Esophagus muscularis mucosa (tissue), 4 donors: ENCODE measurements around the gene CSPG4. TPM values are rescaled to one million over a fixed set of nuclear protein-coding genes. Genes with fewer than 3 reads are reported as not detected.
"Not testable (repeated sequence)": the region's sequence is repeated elsewhere in the genome, so short reads cannot be mapped to it uniquely, and the experiment has no call there.

Experiments used
- DNase-seq: peaks from one replicate; pipeline ENCODE4 v3.0.0-alpha.2; 2017; ENCODE audit errors: extremely low spot score
- H3K27ac ChIP-seq, 4 donors: fragments of 200-600 bp; sonication (generic); replicated peaks in 1 of 4; 1 replicate in 3 of 4; 2 replicates in 1 of 4; pipeline ENCODE4 v1.5.1; 2016 to 2019; ENCODE audit warnings: mild to moderate bottlenecking in 1 of 4
- H3K27me3 ChIP-seq, 4 donors: fragments of 200-600 bp; sonication (generic); one replicate each; pipeline versions ENCODE4 v1.5.1 to v1.6.0; 2016 to 2019
- H3K36me3 ChIP-seq, 4 donors: fragments of 200-600 bp; sonication (generic); one replicate each; pipeline ENCODE4 v1.5.1; 2016 to 2019
- H3K4me1 ChIP-seq, 4 donors: fragments of 200-600 bp; sonication (generic); one replicate each; pipeline ENCODE4 v1.5.1; 2016 to 2019
- H3K4me3 ChIP-seq, 4 donors: fragments of 200-600 bp; sonication (generic); 1 replicate in 2 of 4; 2 replicates in 2 of 4; pipeline ENCODE4 v1.5.1; 2016 to 2019; ENCODE audit warnings: mild to moderate bottlenecking in 4 of 4, moderate library complexity in 1 of 4
- H3K9me3 ChIP-seq, 4 donors: fragments of 200-600 bp; sonication (generic); 1 replicate in 3 of 4; 2 replicates in 1 of 4; pipeline ENCODE4 v1.5.1; 2016 to 2019
- CTCF ChIP-seq, 3 experiments: fragments of 200-600 bp in 2 of 3; fragments of 450-650 bp in 1 of 3; sonication (generic) in 2 of 3; IDR thresholded peaks; one replicate each; pipeline ENCODE4 v1.5.1; 2017 to 2019; ENCODE audit warnings: antibody characterized with exemption in 3 of 3, mild to moderate bottlenecking in 2 of 3, moderate library complexity in 1 of 3
- EP300 ChIP-seq: sonication (generic); formaldehyde crosslinking; IDR thresholded peaks from one replicate; pipeline ENCODE4 v1.6.1; 2017; ENCODE audit warnings: antibody characterized with exemption
- POLR2A ChIP-seq: fragments of 450-650 bp; IDR thresholded peaks from one replicate; pipeline ENCODE4 v1.6.1; 2017; ENCODE audit warnings: antibody characterized with exemption, moderate library complexity, mild to moderate bottlenecking, low read depth
- POLR2AphosphoS5 ChIP-seq, 2 donors: sonication (generic); formaldehyde crosslinking; IDR thresholded peaks; one replicate each; pipeline ENCODE4 v1.6.1; 2017; ENCODE audit warnings: antibody characterized with exemption in 2 of 2
- WGBS: methylation state at CpG from one replicate; pipeline ENCODE4 v1.1.5; 2018; 5-methylcytosine and 5-hydroxymethylcytosine counted together
- intact Hi-C: fragments of 100-400 bp; cut with DNase I; formaldehyde crosslinking; loops from one replicate; pipeline ENCODE4 v1.15.1; 2023
- total RNA-seq, 4 donors: library from RNA; depleted of rRNA; stranded (reverse); fragments of >200 nt; gene quantifications; one replicate each; pipeline versions ENCODE4 v1.1.0 to v1.2.1, GENCODE V29; 2016

CSPG4 gene, protein sequence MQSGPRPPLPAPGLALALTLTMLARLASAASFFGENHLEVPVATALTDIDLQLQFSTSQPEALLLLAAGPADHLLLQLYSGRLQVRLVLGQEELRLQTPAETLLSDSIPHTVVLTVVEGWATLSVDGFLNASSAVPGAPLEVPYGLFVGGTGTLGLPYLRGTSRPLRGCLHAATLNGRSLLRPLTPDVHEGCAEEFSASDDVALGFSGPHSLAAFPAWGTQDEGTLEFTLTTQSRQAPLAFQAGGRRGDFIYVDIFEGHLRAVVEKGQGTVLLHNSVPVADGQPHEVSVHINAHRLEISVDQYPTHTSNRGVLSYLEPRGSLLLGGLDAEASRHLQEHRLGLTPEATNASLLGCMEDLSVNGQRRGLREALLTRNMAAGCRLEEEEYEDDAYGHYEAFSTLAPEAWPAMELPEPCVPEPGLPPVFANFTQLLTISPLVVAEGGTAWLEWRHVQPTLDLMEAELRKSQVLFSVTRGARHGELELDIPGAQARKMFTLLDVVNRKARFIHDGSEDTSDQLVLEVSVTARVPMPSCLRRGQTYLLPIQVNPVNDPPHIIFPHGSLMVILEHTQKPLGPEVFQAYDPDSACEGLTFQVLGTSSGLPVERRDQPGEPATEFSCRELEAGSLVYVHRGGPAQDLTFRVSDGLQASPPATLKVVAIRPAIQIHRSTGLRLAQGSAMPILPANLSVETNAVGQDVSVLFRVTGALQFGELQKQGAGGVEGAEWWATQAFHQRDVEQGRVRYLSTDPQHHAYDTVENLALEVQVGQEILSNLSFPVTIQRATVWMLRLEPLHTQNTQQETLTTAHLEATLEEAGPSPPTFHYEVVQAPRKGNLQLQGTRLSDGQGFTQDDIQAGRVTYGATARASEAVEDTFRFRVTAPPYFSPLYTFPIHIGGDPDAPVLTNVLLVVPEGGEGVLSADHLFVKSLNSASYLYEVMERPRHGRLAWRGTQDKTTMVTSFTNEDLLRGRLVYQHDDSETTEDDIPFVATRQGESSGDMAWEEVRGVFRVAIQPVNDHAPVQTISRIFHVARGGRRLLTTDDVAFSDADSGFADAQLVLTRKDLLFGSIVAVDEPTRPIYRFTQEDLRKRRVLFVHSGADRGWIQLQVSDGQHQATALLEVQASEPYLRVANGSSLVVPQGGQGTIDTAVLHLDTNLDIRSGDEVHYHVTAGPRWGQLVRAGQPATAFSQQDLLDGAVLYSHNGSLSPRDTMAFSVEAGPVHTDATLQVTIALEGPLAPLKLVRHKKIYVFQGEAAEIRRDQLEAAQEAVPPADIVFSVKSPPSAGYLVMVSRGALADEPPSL (N-terminal part only)
- 100 to 1,000 TPM; 133 to 386 (median 182) TPM for total RNA-seq

DNA sequence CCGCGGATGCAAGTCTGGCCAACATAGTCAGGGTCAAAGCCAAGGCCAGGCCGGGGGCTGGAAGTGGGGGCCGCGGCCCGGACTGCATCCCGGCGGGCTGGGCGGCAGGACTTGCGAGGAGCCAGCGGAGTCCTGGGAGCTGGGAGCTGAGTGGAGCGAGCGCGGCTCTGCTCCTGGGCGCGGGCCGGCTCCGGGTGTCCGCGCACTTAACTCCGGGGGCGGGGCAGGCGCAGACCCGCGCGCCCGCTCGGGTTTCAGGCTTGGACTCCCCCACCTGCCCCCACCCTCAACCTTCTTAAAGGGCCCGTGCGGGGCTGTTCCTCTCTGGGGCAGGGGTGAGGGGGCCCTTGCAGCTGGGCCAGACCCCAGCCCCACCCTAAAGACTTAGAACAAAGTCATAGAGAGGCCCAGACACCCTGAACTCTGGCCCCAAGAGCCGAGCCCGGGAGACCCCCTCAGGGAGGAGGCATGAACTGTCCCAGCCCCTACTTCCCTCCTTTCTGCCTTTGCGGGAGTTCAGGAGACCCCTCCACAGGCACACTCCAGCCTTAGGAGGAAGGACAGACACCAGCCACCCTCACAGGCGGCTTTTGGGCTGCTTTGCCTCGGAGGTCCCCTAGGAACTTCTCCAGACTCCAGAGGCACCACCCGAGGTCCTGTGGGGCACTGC is at the start of gene CSPG4:
TSS of gene CSPG4 (minus strand) at position 181 of the 670 bp plus-strand sequence. CDS start at position 88, 93 bp downstream.
- peaks cover 16 to 72% (median 63%) of the 10 kb centered on the region in 4 donors for H3K4me1 ChIP-seq
- peak within 1 kb of the TSS; percentile 71 to 82 (median 75) for H3K4me3 ChIP-seq
- no peaks in the 10 kb centered on the region for H3K36me3 ChIP-seq
- H3K27ac ChIP-seq, result peak within 1 kb of the TSS; percentile 95 to 98 (median 96)
- no peaks in the 10 kb centered on the region for H3K9me3 ChIP-seq
- DNase-seq, result no peak
- WGBS, result 10% methylated on average over 23 of the region's 36 CpGs
- intact Hi-C loops, result no loop called here
- TF ChIP-seq POLR2A, result peak; percentile 86
- no peak for TF ChIP-seq EP300
- TF ChIP-seq POLR2AphosphoS5 (IDR thresholded peaks at IDR 0.05), result peak; percentile 88 to 99
- no peak for TF ChIP-seq CTCF (IDR thresholded peaks at IDR 0.05)
- H3K27me3 ChIP-seq, result peaks cover 0 to 8% (median 0%) of the 10 kb centered on the region in 4 donors

- H3K4me1 ChIP-seq, result peaks cover 12 to 20% (median 16%) of the 10 kb centered on the region in 4 donors
- DNase-seq, H3K36me3 ChIP-seq, H3K4me3 ChIP-seq, H3K27me3 ChIP-seq, intact Hi-C loops, H3K27ac ChIP-seq, H3K9me3 ChIP-seq: not testable (repeated sequence)
- 90% methylated on average over 2 of the region's 4 CpGs for WGBS
Measured at GRCh38 chr15:75762357-75762718, 49.7 kb upstream of the CSPG4 start.

GRCh38 chr15:75761446-75762356 is 49.1 kb upstream of the CSPG4 start:
- intact Hi-C loops, result no loop called here
- TF ChIP-seq POLR2A (no peak), EP300 (no peak), CTCF (IDR thresholded peaks at IDR 0.05) (no peak), POLR2AphosphoS5 (IDR thresholded peaks at IDR 0.05) (no peak)
- no peak overlapping the region for H3K27ac ChIP-seq
- H3K4me3 ChIP-seq, result no peak overlapping the region
- H3K36me3 ChIP-seq, result no peaks in the 10 kb centered on the region
- H3K9me3 ChIP-seq, result no peaks in the 10 kb centered on the region
- 97% methylated on average over 7 of the region's 10 CpGs for WGBS
- no peak for DNase-seq
- no peaks in the 10 kb centered on the region for H3K27me3 ChIP-seq
- peaks cover 12 to 20% (median 16%) of the 10 kb centered on the region in 4 donors for H3K4me1 ChIP-seq

DNA sequence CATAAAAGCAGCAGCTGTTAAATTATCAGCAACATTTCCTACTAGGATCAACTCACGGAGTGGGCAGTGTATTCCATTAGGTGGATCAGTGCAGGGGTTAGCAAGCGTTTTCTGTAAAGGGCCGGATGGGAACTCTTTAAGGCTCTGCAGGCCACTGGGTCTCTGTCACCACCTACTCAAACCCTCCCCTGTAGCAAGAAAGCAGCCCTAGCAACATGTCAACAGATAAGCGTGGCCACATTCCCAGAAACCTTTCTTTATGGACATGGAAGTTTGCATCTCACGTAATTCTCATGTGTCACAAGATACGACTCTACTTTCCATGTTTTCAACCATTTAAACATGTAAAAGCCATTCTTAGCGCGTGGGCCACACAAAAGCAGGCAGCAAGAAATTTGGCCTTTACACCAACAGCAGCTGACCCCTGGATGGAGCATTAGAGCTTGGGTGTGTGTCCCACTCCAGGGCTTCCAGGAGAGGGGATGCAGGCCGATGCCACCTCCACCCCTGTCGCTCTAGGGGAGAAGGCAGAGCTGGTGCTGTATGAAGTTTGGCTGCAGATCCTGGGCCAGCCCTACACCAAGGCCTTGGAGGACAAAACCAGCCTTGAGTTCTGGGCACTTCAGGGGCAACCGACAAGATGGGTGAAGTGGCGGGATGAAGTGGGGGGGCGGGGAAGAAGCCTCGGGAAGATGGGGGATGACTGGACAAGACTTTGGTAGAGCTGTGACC is 48.2 kb upstream of the CSPG4 start:
- TF ChIP-seq CTCF (IDR thresholded peaks at IDR 0.05) (no peak), POLR2AphosphoS5 (IDR thresholded peaks at IDR 0.05) (no peak), POLR2A (no peak), EP300 (no peak)
- Histone ChIP-seq H3K36me3 (no peaks in the 10 kb centered on the region), H3K27ac (no peak overlapping the region), H3K9me3 (no peaks in the 10 kb centered on the region), H3K4me1 (peaks cover 12 to 20% (median 16%) of the 10 kb centered on the region in 4 donors), H3K27me3 (no peaks in the 10 kb centered on the region), H3K4me3 (no peak overlapping the region)
- 94% methylated on average over 12 of the region's 14 CpGs for WGBS
- no peak for DNase-seq
- intact Hi-C loops, result no loop called here

GRCh38 chr15:75760131-75760520 is 47.5 kb upstream of the CSPG4 start:
- intact Hi-C loops, H3K9me3 ChIP-seq, DNase-seq, H3K4me3 ChIP-seq, H3K36me3 ChIP-seq, H3K27ac ChIP-seq, H3K27me3 ChIP-seq: not testable (repeated sequence)
- WGBS, result 91% methylated on average over 5 of the region's 7 CpGs
- H3K4me1 ChIP-seq, result peaks cover 12 to 20% (median 16%) of the 10 kb centered on the region in 4 donors
